IPS-NIHi7 (cell line): Measurements from ENCODE around the gene RAB18.
A peak's percentile ranks its signal among the peaks of the same experiment; 100 is the strongest.
"Not testable (repeated sequence)": the region's sequence is repeated elsewhere in the genome, so short reads cannot be mapped to it uniquely, and the experiment has no call there.

Experiments
- DNase-seq: peaks from one replicate; pipeline ENCODE4 v3.0.0; 2012; ENCODE audit warnings: mixed read lengths; ENCODE audit errors: extremely low spot score

The RAB18 gene

GRCh38 chr10:27504007-27504807 lies at the start of gene RAB18:
Gene RAB18 (plus strand): TSS chr10:27504304. CDS start chr10:27504370, 66 bp downstream.
- peak; percentile 97 for DNase-seq

- DNase-seq: no peak
Measured at GRCh38 chr10:27454837-27455236, 49.3 kb upstream of the RAB18 start.

- DNase-seq: no peak
Measured at GRCh38 chr10:27457261-27457945, 46.7 kb upstream of the RAB18 start.

- DNase-seq: no peak
Measured at GRCh38 chr10:27457966-27458365, 46.1 kb upstream of the RAB18 start.

- DNase-seq: no peak
Measured at GRCh38 chr10:27461312-27461711, 42.8 kb upstream of the RAB18 start.

GRCh38 chr10:27463961-27464360 lies 40.1 kb upstream of the RAB18 start:
- DNase-seq: no peak

- DNase-seq: no peak
Measured at GRCh38 chr10:27464993-27465392, 39.1 kb upstream of the RAB18 start.

GRCh38 chr10:27465596-27465995 lies 38.5 kb upstream of the RAB18 start:
- not testable (repeated sequence) for DNase-seq

- DNase-seq: peak; percentile 48
Measured at GRCh38 chr10:27470885-27471284, 33.2 kb upstream of the RAB18 start.

GRCh38 chr10:27474741-27475140 lies 29.4 kb upstream of the RAB18 start:
- DNase-seq: no peak

GRCh38 chr10:27479016-27479415 lies 25.1 kb upstream of the RAB18 start:
- DNase-seq: no peak

GRCh38 chr10:27481486-27481885 lies 22.6 kb upstream of the RAB18 start:
- no peak for DNase-seq

GRCh38 chr10:27482984-27483956 lies 20.8 kb upstream of the RAB18 start:
- peak; percentile 24 for DNase-seq

- DNase-seq: no peak
Measured at GRCh38 chr10:27485368-27485767, 18.7 kb upstream of the RAB18 start.

GRCh38 chr10:27485986-27486385 lies 18.1 kb upstream of the RAB18 start:
- DNase-seq: no peak

- no peak for DNase-seq
Measured at GRCh38 chr10:27490807-27491206, 13.3 kb upstream of the RAB18 start.

- DNase-seq: no peak
Measured at GRCh38 chr10:27494116-27494805, 9.8 kb upstream of the RAB18 start.

GRCh38 chr10:27496137-27496536 lies 8.0 kb upstream of the RAB18 start:
- DNase-seq: no peak

- DNase-seq: no peak
Measured at GRCh38 chr10:27500096-27500495, 4.0 kb upstream of the RAB18 start.

- no peak for DNase-seq
Measured at GRCh38 chr10:27500886-27501285, 3.2 kb upstream of the RAB18 start.

- DNase-seq: no peak
Measured at GRCh38 chr10:27503498-27504006, 552 bp upstream of the RAB18 start.
